Esophagus squamous epithelium (tissue), 4 donors: ENCODE results near the gene ADAMTS1.

ENCODE experiments used
- POLR2A ChIP-seq, 4 donors: fragments of 450-650 bp; IDR thresholded peaks; one replicate each; pipeline ENCODE4 v1.6.1; 2017; ENCODE audit warnings: antibody characterized with exemption in 4 of 4, mild to moderate bottlenecking in 4 of 4, moderate library complexity in 3 of 4
- TF ChIP-seq, protein P1 (sequence below), 6 experiments: fragments of 450-650 bp in 4 of 6; fragments of 200-600 bp in 2 of 6; sonication (generic) in 2 of 6; IDR thresholded peaks; one replicate each; pipeline ENCODE4 v1.5.1; 2016 to 2019; ENCODE audit warnings: antibody characterized with exemption in 6 of 6, mild to moderate bottlenecking in 4 of 6, moderate library complexity in 4 of 6

DNA sequence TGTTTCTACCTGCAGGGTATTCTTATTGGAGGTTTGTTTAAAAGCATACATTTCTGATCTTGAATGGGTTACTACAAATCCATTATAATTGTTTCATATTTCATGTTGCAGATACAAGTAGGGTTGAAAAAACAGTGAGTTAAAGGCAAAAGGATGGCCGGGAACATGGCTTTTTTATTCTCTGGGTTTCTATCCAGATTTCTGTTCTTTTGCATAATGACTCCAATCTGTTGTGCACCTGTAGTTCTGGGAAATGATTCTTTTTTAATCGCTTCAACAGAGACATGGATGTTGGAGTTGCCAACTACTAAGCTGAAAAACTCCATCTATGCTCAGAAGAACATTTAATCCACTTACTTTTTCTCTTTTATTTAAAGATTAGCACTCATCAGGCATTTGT, 2.7 kb upstream of the ADAMTS1 start:
- TF ChIP-seq, protein P1, sequence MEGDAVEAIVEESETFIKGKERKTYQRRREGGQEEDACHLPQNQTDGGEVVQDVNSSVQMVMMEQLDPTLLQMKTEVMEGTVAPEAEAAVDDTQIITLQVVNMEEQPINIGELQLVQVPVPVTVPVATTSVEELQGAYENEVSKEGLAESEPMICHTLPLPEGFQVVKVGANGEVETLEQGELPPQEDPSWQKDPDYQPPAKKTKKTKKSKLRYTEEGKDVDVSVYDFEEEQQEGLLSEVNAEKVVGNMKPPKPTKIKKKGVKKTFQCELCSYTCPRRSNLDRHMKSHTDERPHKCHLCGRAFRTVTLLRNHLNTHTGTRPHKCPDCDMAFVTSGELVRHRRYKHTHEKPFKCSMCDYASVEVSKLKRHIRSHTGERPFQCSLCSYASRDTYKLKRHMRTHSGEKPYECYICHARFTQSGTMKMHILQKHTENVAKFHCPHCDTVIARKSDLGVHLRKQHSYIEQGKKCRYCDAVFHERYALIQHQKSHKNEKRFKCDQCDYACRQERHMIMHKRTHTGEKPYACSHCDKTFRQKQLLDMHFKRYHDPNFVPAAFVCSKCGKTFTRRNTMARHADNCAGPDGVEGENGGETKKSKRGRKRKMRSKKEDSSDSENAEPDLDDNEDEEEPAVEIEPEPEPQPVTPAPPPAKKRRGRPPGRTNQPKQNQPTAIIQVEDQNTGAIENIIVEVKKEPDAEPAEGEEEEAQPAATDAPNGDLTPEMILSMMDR (IDR thresholded peaks at IDR 0.05): no peak
- TF ChIP-seq POLR2A (IDR thresholded peaks at IDR 0.05): no peak
